Stomach (tissue), 9 donors: Measurements from ENCODE around the gene BSPRY. TPM values are rescaled to one million over a fixed set of nuclear protein-coding genes. Genes with fewer than 3 reads are reported as not detected.

Experiments
- DNase-seq, 2 donors: peaks; one replicate each; pipeline versions ENCODE4 v3.0.0 to v3.0.0-alpha.2; 2013 to 2019
- H3K27ac ChIP-seq, 5 donors: fragments of 200-600 bp in 4 of 5; sonication (generic) in 4 of 5; one replicate each; pipeline ENCODE4 v1.5.1; 2013 to 2019; ENCODE audit warnings: mild to moderate bottlenecking in 1 of 5, moderate library complexity in 1 of 5
- H3K27me3 ChIP-seq, 3 donors: fragments of 200-600 bp; sonication (generic); one replicate each; pipeline ENCODE4 v1.5.1; 2017 to 2019; ENCODE audit warnings: mixed run types in 1 of 3
- H3K36me3 ChIP-seq, 4 donors: fragments of 200-600 bp; sonication (generic); 1 replicate in 3 of 4; 2 replicates in 1 of 4; pipeline ENCODE4 v1.5.1; 2016 to 2019
- H3K4me1 ChIP-seq, 4 donors: fragments of 200-600 bp; sonication (generic); one replicate each; pipeline ENCODE4 v1.5.1; 2016 to 2019
- H3K4me3 ChIP-seq, 4 donors: fragments of 200-600 bp; sonication (generic) in 3 of 4; one replicate each; pipeline ENCODE4 v1.5.1; 2016 to 2019; ENCODE audit warnings: mild to moderate bottlenecking in 1 of 4
- H3K9me3 ChIP-seq, 4 donors: fragments of 200-600 bp; sonication (generic); one replicate each; pipeline ENCODE4 v1.5.1; 2016 to 2019
- EP300 ChIP-seq: sonication (generic); formaldehyde crosslinking; IDR thresholded peaks from one replicate; pipeline ENCODE4 v1.6.1; 2017; ENCODE audit warnings: antibody characterized with exemption
- POLR2A ChIP-seq, 4 donors: fragments of 450-650 bp; IDR thresholded peaks; one replicate each; pipeline ENCODE4 v1.6.1; 2016; ENCODE audit warnings: antibody characterized with exemption in 4 of 4, control low read depth in 2 of 4, mild to moderate bottlenecking in 1 of 4, moderate library complexity in 1 of 4
- POLR2AphosphoS5 ChIP-seq, 3 donors: sonication (generic); formaldehyde crosslinking; IDR thresholded peaks; one replicate each; pipeline ENCODE4 v1.6.1; 2016; ENCODE audit warnings: antibody characterized with exemption in 3 of 3
- WGBS, 5 donors: extraction: QIAGEN DNeasy Blood & Tissue Kit in 3 of 5; methylation state at CpG; one replicate each; pipeline versions ENCODE4 v1.1.5 to v1.1.7; 2013 to 2018; 5-methylcytosine and 5-hydroxymethylcytosine counted together
- intact Hi-C: fragments of 100-400 bp; cut with DNase I; formaldehyde crosslinking; loops from one replicate; pipeline ENCODE4 v1.15.1; 2023; ENCODE audit warnings: low total_unique reads
- polyA plus RNA-seq, 3 donors: library from polyadenylated mRNA; stranded (reverse); fragments of 200-250 nt; gene quantifications; one replicate each; pipeline ENCODE4 v1.2.3, GENCODE V29; 2013
- total RNA-seq, 5 donors: library from RNA; depleted of rRNA; stranded (reverse); fragments of >200 nt; gene quantifications; one replicate each; pipeline versions ENCODE4 v1.1.0 to v1.2.3, GENCODE V29; 2014 to 2016
- TF ChIP-seq, protein P1 (sequence below), 7 experiments: fragments of 450-650 bp in 4 of 7; fragments of 200-600 bp in 3 of 7; sonication (generic) in 3 of 7; IDR thresholded peaks; one replicate each; pipeline ENCODE4 v1.5.1; 2016 to 2019; ENCODE audit warnings: antibody characterized with exemption in 7 of 7, control low read depth in 2 of 7, mild to moderate bottlenecking in 1 of 7
- donor health status: healthy with polysubstance abuse.
- donor health status: Bipolar disorder and iron deficiency.
- donor health status: healthy.

The BSPRY gene
- total and polyA plus RNA-seq, 8 donors: 2.2 to 60.3 (median 20.0) TPM

DNA sequence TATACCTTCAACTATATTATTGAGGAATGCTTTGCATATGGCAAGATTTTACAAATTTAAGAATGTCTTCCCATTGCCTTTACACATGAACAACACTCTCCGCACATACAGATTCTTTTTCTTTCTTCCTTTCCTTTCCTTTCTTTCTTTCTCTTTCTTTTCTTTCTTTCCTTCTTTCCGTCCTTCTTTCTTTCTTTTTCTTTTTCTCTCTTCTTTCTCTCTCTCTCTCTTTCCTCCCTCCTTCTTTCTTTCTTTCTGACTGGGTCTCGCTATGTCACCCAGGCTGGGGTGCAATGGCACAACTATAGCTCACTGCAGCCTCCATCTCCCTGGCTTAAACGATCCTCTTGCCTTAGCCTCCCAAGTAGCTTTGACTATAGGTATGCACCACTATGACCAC lies 23.1 kb upstream of the BSPRY start:
- intact Hi-C loops: no loop called here
- DNase-seq: no peak
- Histone ChIP-seq H3K27ac (no peak overlapping the region), H3K4me3 (no peak overlapping the region), H3K4me1 (no peaks in the 10 kb centered on the region), H3K9me3 (no peaks in the 10 kb centered on the region), H3K27me3 (no peaks in the 10 kb centered on the region), H3K36me3 (peaks cover 0 to 26% (median 5%) of the 10 kb centered on the region in 4 donors)
- TF ChIP-seq, protein P1, sequence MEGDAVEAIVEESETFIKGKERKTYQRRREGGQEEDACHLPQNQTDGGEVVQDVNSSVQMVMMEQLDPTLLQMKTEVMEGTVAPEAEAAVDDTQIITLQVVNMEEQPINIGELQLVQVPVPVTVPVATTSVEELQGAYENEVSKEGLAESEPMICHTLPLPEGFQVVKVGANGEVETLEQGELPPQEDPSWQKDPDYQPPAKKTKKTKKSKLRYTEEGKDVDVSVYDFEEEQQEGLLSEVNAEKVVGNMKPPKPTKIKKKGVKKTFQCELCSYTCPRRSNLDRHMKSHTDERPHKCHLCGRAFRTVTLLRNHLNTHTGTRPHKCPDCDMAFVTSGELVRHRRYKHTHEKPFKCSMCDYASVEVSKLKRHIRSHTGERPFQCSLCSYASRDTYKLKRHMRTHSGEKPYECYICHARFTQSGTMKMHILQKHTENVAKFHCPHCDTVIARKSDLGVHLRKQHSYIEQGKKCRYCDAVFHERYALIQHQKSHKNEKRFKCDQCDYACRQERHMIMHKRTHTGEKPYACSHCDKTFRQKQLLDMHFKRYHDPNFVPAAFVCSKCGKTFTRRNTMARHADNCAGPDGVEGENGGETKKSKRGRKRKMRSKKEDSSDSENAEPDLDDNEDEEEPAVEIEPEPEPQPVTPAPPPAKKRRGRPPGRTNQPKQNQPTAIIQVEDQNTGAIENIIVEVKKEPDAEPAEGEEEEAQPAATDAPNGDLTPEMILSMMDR (IDR thresholded peaks at IDR 0.05): no peak
- TF ChIP-seq EP300 (no peak), POLR2A (IDR thresholded peaks at IDR 0.05) (no peak), POLR2AphosphoS5 (IDR thresholded peaks at IDR 0.05) (no peak)
- 96 to 97% (median 96%) methylated on average over 4 of the region's 4 CpGs for WGBS, 5 donors

DNA sequence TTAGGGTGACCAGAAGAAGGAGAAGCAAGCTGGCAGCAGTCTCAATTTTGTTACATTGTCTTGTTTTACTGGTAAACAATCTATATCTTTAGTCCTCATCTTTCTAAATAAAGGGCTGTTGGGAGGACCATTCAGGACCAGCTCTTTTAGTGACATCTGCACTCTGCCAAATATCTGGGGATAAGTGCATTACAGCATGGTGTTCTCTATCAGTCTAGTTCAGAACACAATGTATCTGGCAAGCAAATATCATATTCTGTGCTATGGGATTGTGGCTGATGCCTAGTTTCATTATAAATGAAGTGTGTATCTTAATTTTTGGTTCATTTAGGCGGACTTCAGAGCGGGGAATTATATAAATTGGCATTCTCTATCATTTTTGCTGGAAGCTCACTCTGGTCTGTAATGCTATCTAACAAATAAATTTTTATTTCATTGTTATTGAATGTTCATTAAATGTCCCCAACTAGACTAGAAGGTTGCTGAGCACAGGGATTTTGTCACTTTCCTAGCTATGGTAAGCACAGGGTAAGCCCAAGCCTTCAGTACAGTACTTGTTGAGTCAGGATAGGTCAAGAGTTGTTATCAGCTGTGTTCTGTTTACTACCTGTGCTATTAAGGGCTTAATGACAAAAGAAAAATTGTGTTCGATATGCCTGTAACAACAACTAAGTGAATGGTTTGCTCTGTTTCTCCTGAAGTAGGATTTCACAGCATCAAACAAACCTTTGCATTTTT lies 21.1 kb upstream of the BSPRY start:
- no peak overlapping the region for H3K27ac ChIP-seq
- no peaks in the 10 kb centered on the region for H3K27me3 ChIP-seq
- H3K4me1 ChIP-seq: no peaks in the 10 kb centered on the region
- no peak for DNase-seq
- H3K4me3 ChIP-seq: no peak overlapping the region
- peaks cover 0 to 21% (median 4%) of the 10 kb centered on the region in 4 donors for H3K36me3 ChIP-seq
- 82 to 93% (median 92%) methylated on average over 3 of the region's 3 CpGs for WGBS, 5 donors
- no peaks in the 10 kb centered on the region for H3K9me3 ChIP-seq
- TF ChIP-seq POLR2A (IDR thresholded peaks at IDR 0.05) (no peak), EP300 (no peak), POLR2AphosphoS5 (IDR thresholded peaks at IDR 0.05) (no peak)
- TF ChIP-seq, protein P1 (IDR thresholded peaks at IDR 0.05): no peak
- intact Hi-C loops: no loop called here

DNA sequence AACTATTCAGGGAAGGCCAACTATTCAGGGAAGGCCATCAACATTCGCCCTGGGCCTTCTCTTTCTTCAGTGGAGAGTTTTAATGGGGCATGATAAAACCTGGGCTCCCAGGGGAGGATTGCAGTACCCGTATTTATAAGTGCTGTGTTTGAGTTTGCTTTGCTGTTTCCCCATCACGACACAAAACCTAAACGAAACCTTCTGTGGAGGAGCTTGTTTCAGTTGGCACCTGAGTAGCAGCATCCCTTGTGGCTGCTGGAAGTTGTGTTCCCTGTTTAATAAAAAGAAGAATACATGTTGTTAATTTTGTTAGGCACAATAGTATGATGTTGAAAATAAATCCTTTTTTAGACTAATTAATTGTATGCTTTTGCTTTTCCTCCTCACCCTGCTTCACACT lies 17.6 kb upstream of the BSPRY start:
- Histone ChIP-seq H3K36me3 (peaks cover 0 to 21% (median 4%) of the 10 kb centered on the region in 4 donors), H3K9me3 (no peaks in the 10 kb centered on the region), H3K27ac (no peak overlapping the region), H3K4me1 (no peaks in the 10 kb centered on the region), H3K27me3 (no peaks in the 10 kb centered on the region), H3K4me3 (no peak overlapping the region)
- TF ChIP-seq, protein P1 (IDR thresholded peaks at IDR 0.05): no peak
- TF ChIP-seq POLR2AphosphoS5 (IDR thresholded peaks at IDR 0.05) (no peak), POLR2A (IDR thresholded peaks at IDR 0.05) (no peak), EP300 (no peak)
- no peak for DNase-seq
- WGBS, 5 donors: 69 to 80% (median 77%) methylated on average over 4 of the region's 4 CpGs
- intact Hi-C loops: no loop called here

DNA sequence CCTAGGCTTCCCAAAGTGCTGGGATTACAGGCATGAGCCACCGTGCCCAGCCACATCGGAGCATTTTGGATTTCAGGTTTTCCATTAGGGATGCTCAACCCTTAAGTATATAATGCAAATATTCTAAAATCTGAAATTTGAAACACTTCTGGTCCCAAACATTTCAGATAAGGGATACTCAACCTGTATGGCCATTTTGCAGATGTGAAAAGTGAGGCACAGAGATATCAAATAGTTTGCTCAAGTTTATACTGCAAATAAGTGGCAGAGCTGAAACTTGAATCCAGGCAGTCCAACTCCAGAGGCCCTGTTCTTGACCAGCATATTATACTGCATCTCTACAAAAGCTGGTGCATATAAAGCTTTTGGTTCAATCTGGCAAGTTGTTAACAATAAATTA lies 11.6 kb upstream of the BSPRY start:
- Histone ChIP-seq H3K4me1 (peaks cover 5 to 23% (median 14%) of the 10 kb centered on the region in 4 donors), H3K27me3 (no peaks in the 10 kb centered on the region), H3K36me3 (no peaks in the 10 kb centered on the region), H3K27ac (no peak overlapping the region), H3K4me3 (no peak overlapping the region), H3K9me3 (no peaks in the 10 kb centered on the region)
- intact Hi-C loops: no loop called here
- TF ChIP-seq, protein P1 (IDR thresholded peaks at IDR 0.05): no peak
- TF ChIP-seq POLR2AphosphoS5 (IDR thresholded peaks at IDR 0.05): no peak
- TF ChIP-seq EP300: no peak
- no peak for TF ChIP-seq POLR2A (IDR thresholded peaks at IDR 0.05)
- DNase-seq: no peak
- WGBS, 5 donors: 93 to 100% (median 95%) methylated on average over 2 of the region's 2 CpGs
